Peyer's patch (tissue), 4 donors: ENCODE measurements around the gene EVC2.

Source experiments
- CTCF ChIP-seq, 6 experiments: fragments of 450-650 bp in 4 of 6; fragments of 200-600 bp in 2 of 6; sonication (generic) in 1 of 6; IDR thresholded peaks; one replicate each; pipeline ENCODE4 v1.5.1; 2017 to 2019; ENCODE audit warnings: antibody characterized with exemption in 6 of 6, mild to moderate bottlenecking in 3 of 6, moderate library complexity in 1 of 6
- POLR2A ChIP-seq, 2 donors: fragments of 450-650 bp; IDR thresholded peaks; one replicate each; pipeline ENCODE4 v1.5.1; 2017; ENCODE audit warnings: antibody characterized with exemption in 2 of 2, mild to moderate bottlenecking in 2 of 2, moderate library complexity in 2 of 2

GRCh38 chr4:5753766-5754528 lies 45.6 kb upstream of the EVC2 start:
- TF ChIP-seq CTCF (IDR thresholded peaks at IDR 0.05), result no peak
- no peak for TF ChIP-seq POLR2A (IDR thresholded peaks at IDR 0.05)
